Mesenchymal stem cell (in vitro differentiated cells and primary cell): ENCODE data around the gene AGAP2.

Experiments
- DNase-seq: peaks from one replicate; pipeline ENCODE4 v3.0.0-alpha.2; 2013
- H2AFZ ChIP-seq: one replicate; pipeline ENCODE4 v1.6.1; 2013; ENCODE audit warnings: low read depth, mild to moderate bottlenecking, control low read depth, inconsistent platforms, low read length, moderate library complexity
- H2AK5ac ChIP-seq: 2 replicates; pipeline ENCODE4 v1.6.1; 2013; ENCODE audit warnings: low read length, moderate library complexity, mild to moderate bottlenecking, inconsistent platforms; ENCODE audit not compliant: severe bottlenecking
- H2BK120ac ChIP-seq: one replicate; pipeline ENCODE4 v1.6.1; 2013; ENCODE audit warnings: low read depth, mild to moderate bottlenecking, inconsistent platforms, low read length, moderate library complexity
- H2BK12ac ChIP-seq, 2 experiments: one replicate each; pipeline ENCODE4 v1.6.1; 2013; ENCODE audit warnings: inconsistent platforms in 2 of 2, low read length in 2 of 2, mild to moderate bottlenecking in 2 of 2, moderate library complexity in 2 of 2, control low read depth in 1 of 2
- H2BK15ac ChIP-seq: one replicate; pipeline ENCODE4 v1.6.1; 2013; ENCODE audit warnings: mild to moderate bottlenecking, low read depth, inconsistent platforms; ENCODE audit not compliant: poor library complexity, severe bottlenecking
- H2BK5ac ChIP-seq: 2 replicates; pipeline ENCODE4 v1.6.1; 2013; ENCODE audit warnings: low read depth, mild to moderate bottlenecking, low read length, control low read depth, inconsistent platforms; ENCODE audit not compliant: poor library complexity, severe bottlenecking
- H3K14ac ChIP-seq, 2 experiments: one replicate each; pipeline ENCODE4 v1.6.1; 2013; ENCODE audit warnings: inconsistent platforms in 2 of 2, low read length in 2 of 2, control low read depth in 1 of 2, mild to moderate bottlenecking in 1 of 2, moderate library complexity in 1 of 2
- H3K18ac ChIP-seq, 2 experiments: one replicate each; pipeline ENCODE4 v1.6.1; 2013; ENCODE audit warnings: inconsistent platforms in 2 of 2, low read length in 2 of 2, control low read depth in 1 of 2, low read depth in 1 of 2, mild to moderate bottlenecking in 1 of 2
- H3K23ac ChIP-seq, 2 experiments: one replicate each; pipeline ENCODE4 v1.6.1; 2013; ENCODE audit warnings: inconsistent platforms in 2 of 2, low read length in 2 of 2, mild to moderate bottlenecking in 2 of 2, moderate library complexity in 2 of 2, control low read depth in 1 of 2
- H3K27ac ChIP-seq: 2 replicates; pipeline ENCODE4 v1.5.1; 2013; ENCODE audit warnings: mild to moderate bottlenecking, moderate library complexity, low read length, control low read depth, inconsistent platforms; ENCODE audit not compliant: poor library complexity, severe bottlenecking
- H3K27me3 ChIP-seq, 2 experiments: 2 replicates each; pipeline versions ENCODE4 v1.6.1 to v1.7.0; 2013; ENCODE audit warnings: low read length in 2 of 2, mild to moderate bottlenecking in 2 of 2, moderate library complexity in 2 of 2, control low read depth in 1 of 2, inconsistent platforms in 1 of 2; ENCODE audit not compliant: control insufficient read depth in 1 of 2, insufficient read depth in 1 of 2
- H3K36me3 ChIP-seq, 2 experiments: 2 replicates each; pipeline versions ENCODE4 v1.6.1 to v1.7.0; 2013; ENCODE audit warnings: low read length in 2 of 2, control low read depth in 1 of 2, inconsistent platforms in 1 of 2, low read depth in 1 of 2, mild to moderate bottlenecking in 1 of 2; ENCODE audit not compliant: insufficient read depth in 2 of 2, control insufficient read depth in 1 of 2
- H3K4ac ChIP-seq, 2 experiments: one replicate each; pipeline ENCODE4 v1.6.1; 2013; ENCODE audit warnings: inconsistent platforms in 2 of 2, low read length in 2 of 2, mild to moderate bottlenecking in 2 of 2, moderate library complexity in 2 of 2, control low read depth in 1 of 2, low read depth in 1 of 2
- H3K4me1 ChIP-seq: 2 replicates; pipeline ENCODE4 v1.6.1; 2013; ENCODE audit warnings: low read depth, low read length, control low read depth; ENCODE audit not compliant: control insufficient read depth, insufficient read depth
- H3K4me2 ChIP-seq: 2 replicates; pipeline ENCODE4 v1.6.1; 2013; ENCODE audit warnings: low read length, mild to moderate bottlenecking, inconsistent platforms; ENCODE audit not compliant: poor library complexity, severe bottlenecking
- H3K4me3 ChIP-seq, 2 experiments: 2 replicates each; pipeline versions ENCODE4 v1.5.1 to v1.7.0; 2013; ENCODE audit warnings: low read length in 2 of 2, mild to moderate bottlenecking in 2 of 2, control low read depth in 1 of 2, low read depth in 1 of 2; ENCODE audit not compliant: insufficient read depth in 1 of 2
- H3K79me1 ChIP-seq: replicated peaks from 2 replicates; pipeline ENCODE4 v1.6.1; 2013; ENCODE audit warnings: mild to moderate bottlenecking, control low read depth, low read length, inconsistent platforms; ENCODE audit not compliant: poor library complexity, severe bottlenecking
- H3K9ac ChIP-seq: 2 replicates; pipeline ENCODE4 v1.7.0; 2013; ENCODE audit warnings: mild to moderate bottlenecking, low read length, moderate library complexity
- H3K9me3 ChIP-seq: 2 replicates; pipeline ENCODE4 v1.7.0; 2013; ENCODE audit warnings: mild to moderate bottlenecking, low read length; ENCODE audit not compliant: control insufficient read depth
- H4K8ac ChIP-seq: one replicate; pipeline ENCODE4 v1.6.1; 2013; ENCODE audit warnings: inconsistent platforms, mild to moderate bottlenecking, low read length, moderate library complexity
- H4K91ac ChIP-seq: one replicate; pipeline ENCODE4 v1.6.1; 2013; ENCODE audit warnings: mild to moderate bottlenecking, low read length, inconsistent platforms
- WGBS: methylation state at CpG from one replicate; pipeline ENCODE4 v1.1.7; 2013; ENCODE audit warnings: mixed read lengths; 5-methylcytosine and 5-hydroxymethylcytosine counted together

The AGAP2 gene

GRCh38 chr12:57700317-57700716, 38.2 kb downstream of the AGAP2 start:
- no peak overlapping the region for H3K9ac ChIP-seq
- H3K4ac ChIP-seq: no peak overlapping the region
- H3K18ac ChIP-seq: no peak overlapping the region
- H2AFZ ChIP-seq: no peak overlapping the region
- no peaks in the 10 kb centered on the region for H3K4me1 ChIP-seq
- H2BK120ac ChIP-seq: no peak overlapping the region
- no peak overlapping the region for H2BK5ac ChIP-seq
- no peak overlapping the region for H4K91ac ChIP-seq
- no peak overlapping the region for H4K8ac ChIP-seq
- 96% methylated on average over 2 of the region's 2 CpGs for WGBS
- H2BK15ac ChIP-seq: no peak overlapping the region
- no peaks in the 10 kb centered on the region for H3K27me3 ChIP-seq
- peaks cover 32 to 72% of the 10 kb centered on the region in 2 experiments for H3K36me3 ChIP-seq
- no peak overlapping the region for H3K4me3 ChIP-seq
- DNase-seq: no peak
- H3K27ac ChIP-seq: no peak overlapping the region
- no peak overlapping the region for H2AK5ac ChIP-seq
- H3K14ac ChIP-seq: no peak overlapping the region
- H2BK12ac ChIP-seq: no peak overlapping the region
- H3K4me2 ChIP-seq: no peak overlapping the region
- no peak overlapping the region for H3K23ac ChIP-seq
- peaks cover 15% of the 10 kb centered on the region for H3K9me3 ChIP-seq
- peaks cover 15% of the 10 kb centered on the region for H3K79me1 ChIP-seq

- Histone ChIP-seq H4K91ac (no peak overlapping the region), H2BK5ac (no peak overlapping the region), H3K4me1 (peaks cover 5% of the 10 kb centered on the region)
Measured at GRCh38 chr12:57698414-57698813, 40.1 kb downstream of the AGAP2 start.

GRCh38 chr12:57697076-57697475, 41.5 kb downstream of the AGAP2 start:
- no peaks in the 10 kb centered on the region for H3K27me3 ChIP-seq
- peaks cover 7% of the 10 kb centered on the region for H3K4me1 ChIP-seq
- H4K91ac ChIP-seq: no peak overlapping the region
- no peak overlapping the region for H3K4ac ChIP-seq
- no peak overlapping the region for H3K18ac ChIP-seq
- H4K8ac ChIP-seq: no peak overlapping the region
- peaks cover 25 to 40% of the 10 kb centered on the region in 2 experiments for H3K36me3 ChIP-seq
- no peak overlapping the region for H2BK15ac ChIP-seq
- no peak for DNase-seq
- 90% methylated on average over 1 of the region's 1 CpG for WGBS
- H2AFZ ChIP-seq: no peak overlapping the region
- no peak overlapping the region for H3K14ac ChIP-seq
- H3K27ac ChIP-seq: no peak overlapping the region
- no peak overlapping the region for H3K4me3 ChIP-seq
- H2BK5ac ChIP-seq: no peak overlapping the region
- H3K9ac ChIP-seq: no peak overlapping the region
- peaks cover 25% of the 10 kb centered on the region for H3K79me1 ChIP-seq
- no peak overlapping the region for H2AK5ac ChIP-seq
- H2BK12ac ChIP-seq: no peak overlapping the region
- no peak overlapping the region for H3K4me2 ChIP-seq
- no peak overlapping the region for H2BK120ac ChIP-seq
- no peak overlapping the region for H3K23ac ChIP-seq
- H3K9me3 ChIP-seq: no peaks in the 10 kb centered on the region

More at GRCh38 chr12:57698414-57698813, 40.1 kb downstream of the AGAP2 start:
- Histone ChIP-seq H2AK5ac (no peak overlapping the region), H3K27ac (no peak overlapping the region), H2BK12ac (no peak overlapping the region), H3K9me3 (peaks cover 6% of the 10 kb centered on the region), H3K27me3 (no peaks in the 10 kb centered on the region), H3K4me2 (no peak overlapping the region), H3K9ac (no peak overlapping the region), H3K36me3 (peaks cover 29 to 53% of the 10 kb centered on the region in 2 experiments), H3K14ac (no peak overlapping the region), H4K8ac (no peak overlapping the region), H3K18ac (no peak overlapping the region), H3K79me1 (peaks cover 25% of the 10 kb centered on the region), H2BK120ac (no peak overlapping the region), H2AFZ (no peak overlapping the region), H3K4me3 (no peak overlapping the region), H2BK15ac (no peak overlapping the region), H3K23ac (no peak overlapping the region), H3K4ac (no peak overlapping the region)
- WGBS: 96% methylated on average over 3 of the region's 3 CpGs
- DNase-seq: no peak

DNA sequence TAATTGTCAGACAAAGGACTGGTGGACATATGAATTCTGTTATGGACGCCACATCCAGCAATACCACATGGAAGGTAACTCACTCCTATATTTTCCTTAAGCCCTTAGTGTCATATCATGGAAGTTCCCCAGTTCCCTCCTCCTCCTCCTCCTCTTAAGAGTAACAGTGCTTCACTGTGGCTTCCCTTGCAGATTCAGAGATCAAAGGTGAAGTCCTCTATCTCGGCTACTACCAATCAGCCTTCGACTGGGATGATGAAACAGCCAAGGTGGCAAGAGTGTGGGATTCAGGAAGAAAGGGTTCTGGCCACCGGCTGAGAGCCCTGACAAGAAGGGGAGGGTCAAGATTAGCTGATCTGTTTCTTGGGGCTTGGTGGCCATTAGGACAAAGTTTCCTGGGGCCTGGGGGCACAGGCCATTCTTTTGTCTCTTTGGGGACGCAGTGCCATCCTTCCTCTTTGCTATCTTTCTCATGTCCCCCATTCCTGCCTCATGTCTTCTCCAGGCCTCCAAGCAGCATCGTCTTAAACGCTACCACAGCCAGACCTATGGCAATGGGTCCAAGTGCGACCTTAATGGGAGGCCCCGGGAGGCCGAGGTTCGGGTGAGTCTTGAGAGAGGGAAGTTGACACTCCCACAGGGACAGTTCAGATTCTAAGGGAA, 42.6 kb downstream of the AGAP2 start:
- Histone ChIP-seq H2AFZ (no peak overlapping the region), H3K4me3 (no peak overlapping the region), H3K9ac (no peak overlapping the region), H3K4ac (no peak overlapping the region), H3K9me3 (peaks cover 3% of the 10 kb centered on the region), H3K4me2 (no peak overlapping the region), H4K8ac (no peak overlapping the region), H3K14ac (no peak overlapping the region), H2BK15ac (no peak overlapping the region), H3K27me3 (no peaks in the 10 kb centered on the region), H3K23ac (no peak overlapping the region), H3K27ac (no peak overlapping the region), H3K79me1 (peaks cover 25% of the 10 kb centered on the region), H3K18ac (no peak overlapping the region), H3K4me1 (peaks cover 7% of the 10 kb centered on the region), H2BK5ac (no peak overlapping the region), H2BK12ac (no peak overlapping the region), H4K91ac (no peak overlapping the region), H2BK120ac (no peak overlapping the region), H3K36me3 (peaks cover 25 to 39% of the 10 kb centered on the region in 2 experiments), H2AK5ac (no peak overlapping the region)
- 95% methylated on average over 11 of the region's 11 CpGs for WGBS
- DNase-seq: no peak
